Measurements from ENCODE around the gene SLC38A2.

SLC38A2 gene

GRCh38 chr12:46391630-46392029 lies 19.1 kb upstream of the SLC38A2 start:
- DNase-seq (ENCODE audit: low spot score): no peak

DNA sequence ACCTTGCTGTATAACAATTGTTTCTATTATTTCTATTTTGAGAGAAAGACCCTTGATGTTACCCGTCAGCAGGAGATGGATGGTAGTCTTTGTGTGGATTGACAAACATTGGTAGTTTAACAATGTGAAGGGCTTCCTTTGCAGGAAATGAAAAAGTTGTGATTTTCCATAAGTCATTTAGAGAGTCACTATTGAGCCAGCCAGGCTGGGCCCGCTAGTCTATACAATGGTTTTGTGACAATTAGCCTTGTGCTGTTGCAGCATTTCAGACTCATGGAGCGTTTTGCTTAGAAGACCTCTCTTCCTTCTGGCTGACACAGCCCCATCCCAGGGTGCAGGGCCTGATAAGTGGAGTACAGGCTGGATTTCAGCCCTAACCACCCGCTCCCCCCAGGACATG lies 18.3 kb upstream of the SLC38A2 start:
- DNase-seq (ENCODE audit: low spot score): no peak

DNA sequence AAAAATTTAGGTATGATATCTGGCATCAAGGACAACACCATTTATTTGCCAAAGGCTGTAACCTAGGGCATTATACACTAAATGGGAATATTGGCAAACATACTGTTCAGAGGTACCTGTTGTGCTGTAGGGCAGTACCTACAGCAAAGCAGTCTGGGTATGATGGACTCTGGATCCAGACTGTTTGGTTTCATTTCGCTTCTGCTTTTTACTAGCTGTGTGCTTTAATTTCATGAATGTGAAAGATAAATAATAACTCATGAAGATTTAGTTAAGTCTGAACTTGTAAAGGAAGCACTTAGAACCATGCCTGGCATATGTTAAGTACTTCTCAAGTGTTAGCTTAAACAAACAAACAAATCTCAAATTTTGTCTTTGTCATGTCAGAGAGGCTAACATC lies 17.7 kb upstream of the SLC38A2 start:
- DNase-seq (ENCODE audit: low spot score): no peak

DNA sequence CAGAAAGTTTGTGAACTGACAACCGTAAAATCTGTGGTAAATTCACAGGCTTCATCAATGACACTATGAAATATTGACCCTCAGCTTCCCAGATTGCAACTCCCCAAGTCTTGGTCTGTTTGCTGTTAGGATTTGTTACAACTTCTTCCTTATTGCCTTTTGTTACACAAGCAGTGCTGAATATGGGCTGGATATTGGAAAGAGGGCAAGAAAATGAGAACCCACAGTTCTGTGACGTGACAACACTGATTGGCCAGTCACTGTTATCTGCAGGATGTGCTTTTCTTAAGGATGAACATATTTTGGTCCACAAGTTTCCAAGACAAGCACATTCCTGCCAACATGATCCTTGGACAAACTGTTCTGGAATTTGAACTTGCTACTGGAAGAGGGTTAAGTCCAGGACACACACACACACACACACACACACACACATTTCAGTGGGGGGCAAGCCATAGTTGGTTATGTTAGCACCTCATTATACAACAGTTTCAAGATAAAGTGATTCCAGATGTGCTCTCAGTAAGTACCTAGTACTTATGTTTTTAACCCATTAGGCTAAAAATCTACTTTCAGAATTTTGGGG lies 16.6 kb upstream of the SLC38A2 start:
- DNase-seq (ENCODE audit: low spot score): peak; percentile 68

- DNase-seq (ENCODE audit: low spot score): no peak
These were observed 16.0 kb upstream of the SLC38A2 start for GRCh38 chr12:46388427-46389021.

GRCh38 chr12:46387670-46388069 lies 15.1 kb upstream of the SLC38A2 start:
- DNase-seq (ENCODE audit: low spot score): no peak

- no peak for DNase-seq (ENCODE audit: low spot score)
These were observed 14.5 kb upstream of the SLC38A2 start for GRCh38 chr12:46386877-46387629.

- DNase-seq (ENCODE audit: low spot score): peak; percentile 38
These were observed 13.8 kb upstream of the SLC38A2 start for GRCh38 chr12:46386360-46386867.

DNA sequence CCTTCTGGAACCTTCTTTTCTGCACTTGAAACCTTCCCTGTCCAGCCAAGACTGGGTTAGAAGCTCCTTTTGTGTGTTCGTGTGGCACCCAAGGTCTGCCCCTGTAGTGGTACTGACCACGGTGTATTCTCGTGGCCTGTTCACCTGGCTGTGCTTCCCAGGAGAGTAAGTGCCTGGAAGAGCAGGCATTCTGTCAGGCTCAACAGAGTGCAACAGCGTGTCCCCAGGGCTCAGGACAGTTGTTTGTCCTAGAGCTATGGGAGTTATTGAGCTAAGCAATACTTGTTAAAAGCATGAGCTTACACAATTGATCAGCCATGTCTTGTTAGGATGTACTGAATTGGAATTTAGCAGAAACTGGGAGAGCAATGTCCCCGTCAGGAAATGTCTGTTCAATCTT lies 12.9 kb upstream of the SLC38A2 start:
- DNase-seq (ENCODE audit: low spot score): no peak

GRCh38 chr12:46384451-46385309 lies 12.1 kb upstream of the SLC38A2 start:
- DNase-seq (ENCODE audit: low spot score): no peak

GRCh38 chr12:46383654-46384450 lies 11.3 kb upstream of the SLC38A2 start:
- DNase-seq (ENCODE audit: low spot score): peak; percentile 63

GRCh38 chr12:46382964-46383653 lies 10.5 kb upstream of the SLC38A2 start:
- peak; percentile 88 for DNase-seq (ENCODE audit: low spot score)

DNA sequence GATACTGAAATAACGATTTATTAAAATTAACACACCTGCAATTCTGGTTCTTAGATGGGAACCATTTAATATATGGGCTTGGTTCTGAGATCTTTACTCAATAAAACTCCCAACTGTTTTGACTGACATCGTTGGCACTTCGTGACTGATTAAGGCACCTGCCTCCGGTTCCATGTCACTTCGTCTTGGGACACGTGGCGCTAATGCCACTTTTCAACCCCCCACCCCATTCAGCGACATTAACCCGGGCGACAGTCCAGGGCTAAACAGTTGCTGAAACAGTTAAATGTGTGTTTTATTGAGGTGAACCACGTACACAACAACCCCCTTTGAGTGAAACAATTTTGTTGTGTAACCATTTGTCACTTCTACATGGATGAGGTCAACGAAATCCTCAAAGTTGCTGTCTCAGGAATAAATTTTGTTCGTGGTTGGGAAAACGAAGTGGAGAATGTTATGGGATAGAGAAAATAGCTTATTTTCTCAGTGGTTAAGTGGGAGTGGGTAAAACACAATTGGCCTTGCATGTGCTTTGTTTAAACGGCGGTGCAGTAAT lies 9.9 kb upstream of the SLC38A2 start:
- DNase-seq (ENCODE audit: low spot score): no peak

DNA sequence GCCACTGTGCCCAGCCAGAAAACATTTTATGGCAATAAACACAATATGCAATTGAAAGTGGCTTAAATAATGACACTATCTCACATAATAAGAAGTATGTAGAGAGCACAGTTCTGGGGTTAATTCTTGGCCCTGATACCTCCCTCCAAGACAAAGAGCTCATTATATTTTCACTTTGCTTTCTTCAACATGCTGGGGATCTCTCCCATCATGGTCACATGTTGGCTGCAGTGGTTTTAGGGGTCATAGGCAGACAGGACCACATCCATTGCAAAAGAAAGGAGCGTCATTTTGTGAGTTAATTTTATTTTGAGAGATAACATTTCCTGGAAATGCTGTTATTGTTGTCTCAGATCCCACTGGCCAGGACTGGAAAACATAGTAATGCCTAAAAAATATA lies 8.3 kb upstream of the SLC38A2 start:
- no peak for DNase-seq (ENCODE audit: low spot score)

GRCh38 chr12:46380022-46380796 lies 7.6 kb upstream of the SLC38A2 start:
- DNase-seq (ENCODE audit: low spot score): no peak

- DNase-seq (ENCODE audit: low spot score): no peak
These were observed 6.8 kb upstream of the SLC38A2 start for GRCh38 chr12:46379352-46379751.

GRCh38 chr12:46378530-46378929 lies 6.0 kb upstream of the SLC38A2 start:
- DNase-seq (ENCODE audit: low spot score): no peak

GRCh38 chr12:46377678-46378077 lies 5.1 kb upstream of the SLC38A2 start:
- DNase-seq (ENCODE audit: low spot score): peak; percentile 10

DNA sequence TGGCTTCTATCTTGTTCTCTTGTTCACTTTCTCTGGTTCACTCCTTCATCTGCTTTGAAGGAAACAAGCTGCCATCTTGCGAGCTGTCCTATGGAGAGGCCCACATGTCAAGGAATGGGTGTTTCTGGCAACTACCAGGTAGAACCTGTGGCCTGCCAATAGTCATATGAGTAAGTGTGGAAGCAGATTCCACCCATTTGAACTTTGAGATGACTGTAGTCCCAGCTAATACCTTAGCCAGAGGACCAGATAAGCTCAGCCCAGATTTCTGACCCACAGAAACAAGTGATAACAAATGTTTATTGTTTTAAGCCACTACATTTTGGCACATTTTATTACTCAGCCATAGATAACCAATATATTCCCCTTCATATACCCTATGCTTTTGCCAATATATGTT lies 4.0 kb upstream of the SLC38A2 start:
- DNase-seq (ENCODE audit: low spot score): no peak

DNA sequence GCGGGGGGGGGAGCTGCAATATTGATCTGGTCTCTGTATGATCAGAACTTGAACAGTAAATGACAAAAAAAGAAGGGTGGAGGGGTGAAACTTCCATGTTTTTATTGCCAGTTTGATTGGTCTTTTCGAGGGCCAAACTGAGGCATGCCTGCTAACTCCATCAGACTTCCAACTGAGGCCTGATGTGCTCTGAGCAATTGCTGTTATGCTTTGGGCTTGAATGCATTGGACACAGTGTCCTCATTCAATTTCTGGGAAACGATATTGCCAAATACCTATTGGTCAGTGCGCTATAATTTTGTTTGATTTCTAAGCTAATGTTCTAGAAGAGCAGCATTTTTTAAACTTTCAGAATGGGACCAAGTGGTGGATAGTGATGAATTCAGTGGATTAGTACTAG lies 2.1 kb upstream of the SLC38A2 start:
- no peak for DNase-seq (ENCODE audit: low spot score)

Data from AG08395 (cell line).